Measurements from ENCODE around the gene CCL4.
A peak's percentile ranks its signal among the peaks of the same experiment; 100 is the strongest.

The CCL4 gene

GRCh38 chr17:36144014-36144413 lies 40.4 kb downstream of the CCL4 start:
- DNase-seq (ENCODE audit: low read depth, low spot score), result no peak

- no peak for DNase-seq (ENCODE audit: low read depth, low spot score)
Measured at GRCh38 chr17:36144981-36145729, 41.5 kb downstream of the CCL4 start.

GRCh38 chr17:36147601-36148000 lies 44.0 kb downstream of the CCL4 start:
- no peak for DNase-seq (ENCODE audit: low read depth, low spot score)

GRCh38 chr17:36148559-36149295 lies 45.1 kb downstream of the CCL4 start:
- DNase-seq (ENCODE audit: low read depth, low spot score), result peak; percentile 30

GRCh38 chr17:36149296-36149820 lies 45.7 kb downstream of the CCL4 start:
- no peak for DNase-seq (ENCODE audit: low read depth, low spot score)

GRCh38 chr17:36151891-36152638 lies 48.4 kb downstream of the CCL4 start:
- DNase-seq (ENCODE audit: low read depth, low spot score), result no peak

GRCh38 chr17:36152639-36153120 lies 49.1 kb downstream of the CCL4 start:
- DNase-seq (ENCODE audit: low read depth, low spot score), result no peak

- DNase-seq (ENCODE audit: low read depth, low spot score), result no peak
Measured at GRCh38 chr17:36153895-36154610, 50.4 kb downstream of the CCL4 start.
